Activated CD8-positive, alpha-beta T cell treated with anti-CD3 and anti-CD28 coated beads for 36 hours (primary cell): ENCODE results near the gene SFXN5. TPM values are rescaled to one million over a fixed set of nuclear protein-coding genes. Genes with fewer than 3 reads are reported as not detected.
A peak's percentile ranks its signal among the peaks of the same experiment; 100 is the strongest.

Source experiments
- ATAC-seq: fragments of 200-7000 bp; cut with Tn5 transposase; one replicate; pipeline ENCODE4 v1.10.0; 2021; ENCODE audit warnings: mild to moderate bottlenecking, moderate library complexity
- CTCF ChIA-PET: fragments of 350-600 bp; sonication (Branson Sonifier 250); formaldehyde crosslinking; loops from one replicate; lab custom pipeline; 2021; ENCODE audit warnings: antibody characterized with exemption; lab: Charles Lee
- POLR2A ChIA-PET: fragments of 350-600 bp; sonication (Branson Sonifier 250); formaldehyde crosslinking; loops from one replicate; lab custom pipeline; 2021; ENCODE audit warnings: antibody characterized with exemption; lab: Charles Lee
- DNase-seq: peaks from one replicate; pipeline ENCODE4 v3.0.0-alpha.2; 2020
- H3K27ac Mint-ChIP-seq: one replicate; pipeline ENCODE4 v1.8.0; 2021; ENCODE audit warnings: mild to moderate bottlenecking, mixed read lengths
- H3K27me3 Mint-ChIP-seq: one replicate; pipeline ENCODE4 v1.8.0; 2021; ENCODE audit warnings: mixed read lengths
- H3K36me3 Mint-ChIP-seq: one replicate; pipeline ENCODE4 v1.8.0; 2021; ENCODE audit warnings: low read depth, mixed read lengths
- H3K4me1 Mint-ChIP-seq: one replicate; pipeline ENCODE4 v1.8.0; 2021; ENCODE audit warnings: low read depth, mixed read lengths
- H3K4me3 Mint-ChIP-seq: one replicate; pipeline ENCODE4 v1.8.0; 2021; ENCODE audit warnings: mild to moderate bottlenecking, moderate library complexity, mixed read lengths
- H3K9me3 Mint-ChIP-seq: one replicate; pipeline ENCODE4 v1.8.0; 2021; ENCODE audit warnings: mixed read lengths
- CTCF ChIP-seq: fragments of 200-600 bp; IDR thresholded peaks from one replicate; pipeline ENCODE4 v1.8.0; 2022; ENCODE audit warnings: antibody characterized with exemption, mild to moderate bottlenecking
- intact Hi-C: fragments of 100-400 bp; cut with micrococcal nuclease; formaldehyde crosslinking; loops from one replicate; pipeline ENCODE4 v1.10.0; 2022
- total RNA-seq, 2 experiments: library from RNA; stranded (reverse); gene quantifications; one replicate each; pipeline ENCODE4 v1.2.3, GENCODE V29; 2021

The SFXN5 gene
- total RNA-seq, 2 experiments from 2014 or later, result 7.4 to 9.6 TPM

GRCh38 chr2:73043929-73044832 lies 27.3 kb downstream of the SFXN5 start:
- H3K4me3 Mint-ChIP-seq, result no peak overlapping the region
- peak; percentile 34 for DNase-seq
- no peaks in the 10 kb centered on the region for H3K27me3 Mint-ChIP-seq
- ChIA-PET POLR2A (interaction anchor here (0.7 to 1.4 kb wide), 2 partner anchors 9 to 14 kb away, joined by 3 read pairs; no protein-coding TSS in a partner anchor), CTCF (interaction anchor here (1.3 kb wide), 1 partner anchor 119 kb away, joined by 4 read pairs; no protein-coding TSS in a partner anchor)
- ATAC-seq, result peak; percentile 34
- no peaks in the 10 kb centered on the region for H3K9me3 Mint-ChIP-seq
- intact Hi-C loops, result no loop called here
- H3K27ac Mint-ChIP-seq, result no peak overlapping the region
- peaks cover 2% of the 10 kb centered on the region for H3K36me3 Mint-ChIP-seq
- peaks cover 7% of the 10 kb centered on the region for H3K4me1 Mint-ChIP-seq
- no peak for TF ChIP-seq CTCF

DNA sequence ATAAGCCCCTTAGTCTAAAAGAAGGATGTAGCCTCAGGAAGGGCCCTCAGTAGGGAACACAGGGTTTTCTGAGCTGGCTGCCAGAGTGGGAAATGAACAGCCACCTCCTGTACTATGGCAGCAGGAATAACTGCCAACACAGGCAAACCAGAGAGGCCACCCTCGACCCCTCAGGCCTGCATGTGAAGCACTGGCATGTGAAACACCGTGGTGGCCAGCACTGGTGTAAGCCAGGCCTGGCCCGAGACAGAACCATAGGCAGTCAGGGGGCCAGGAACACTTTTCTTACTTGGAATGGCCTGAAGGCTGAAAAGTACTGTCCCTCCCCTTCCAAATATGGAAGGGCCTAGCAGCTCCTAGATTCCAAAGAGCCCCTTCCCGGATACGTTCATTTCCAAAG lies 28.2 kb downstream of the SFXN5 start:
- H3K36me3 Mint-ChIP-seq, result peaks cover 2% of the 10 kb centered on the region
- intact Hi-C loops, result no loop called here
- CTCF ChIA-PET, result interaction anchor here (1.4 kb wide), 1 partner anchor 12 kb away, joined by 3 read pairs; no protein-coding TSS in a partner anchor

DNA sequence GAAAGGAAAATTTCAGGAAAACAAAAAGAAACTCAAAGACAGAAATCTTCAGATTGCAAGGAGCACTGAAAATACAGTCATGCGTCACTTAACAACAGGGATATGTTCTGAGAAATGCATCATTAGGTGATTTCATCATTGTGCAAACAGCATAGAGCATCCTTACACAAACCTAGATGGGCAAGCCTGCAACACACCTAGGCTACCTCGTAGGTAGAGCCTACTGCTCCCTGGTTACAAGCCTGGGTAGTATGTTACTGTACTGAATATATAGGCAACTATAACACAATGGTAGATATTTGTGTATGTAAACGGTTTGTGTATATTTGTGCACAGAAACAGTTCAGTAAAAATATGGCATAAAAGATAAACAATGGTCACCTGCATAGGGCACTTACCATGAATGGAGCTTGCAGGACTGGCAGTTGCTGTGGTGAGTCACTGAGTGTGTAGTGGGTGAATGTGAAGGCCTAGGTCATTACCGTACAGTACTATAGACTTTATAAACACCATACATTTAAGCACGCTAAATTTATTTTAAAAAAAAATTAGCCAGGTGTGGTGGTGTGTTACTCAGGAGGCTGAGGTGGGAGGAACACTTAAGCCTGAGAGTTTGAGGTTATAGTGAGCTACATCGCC lies 33.4 kb downstream of the SFXN5 start:
- no peaks in the 10 kb centered on the region for H3K9me3 Mint-ChIP-seq
- DNase-seq, result no peak
- peaks cover 2% of the 10 kb centered on the region for H3K36me3 Mint-ChIP-seq
- H3K27me3 Mint-ChIP-seq, result no peaks in the 10 kb centered on the region
- intact Hi-C loops, result no loop called here
- H3K27ac Mint-ChIP-seq, result no peak overlapping the region
- no peaks in the 10 kb centered on the region for H3K4me1 Mint-ChIP-seq
- no peak overlapping the region for H3K4me3 Mint-ChIP-seq
- ATAC-seq, result no peak
- ChIA-PET POLR2A (no interaction called here), CTCF (interaction anchor here (0.9 kb wide), 1 partner anchor 47 kb away, joined by 3 read pairs; no protein-coding TSS in a partner anchor)
- no peak for TF ChIP-seq CTCF

More for the DNA sequence above, 28.2 kb downstream of the SFXN5 start:
- no peak for ATAC-seq
- Mint-ChIP-seq H3K4me1 (peaks cover 7% of the 10 kb centered on the region), H3K4me3 (no peak overlapping the region), H3K27me3 (no peaks in the 10 kb centered on the region), H3K27ac (no peak overlapping the region), H3K9me3 (no peaks in the 10 kb centered on the region)
- no peak for DNase-seq
- TF ChIP-seq CTCF, result no peak
- POLR2A ChIA-PET, result no interaction called here

DNA sequence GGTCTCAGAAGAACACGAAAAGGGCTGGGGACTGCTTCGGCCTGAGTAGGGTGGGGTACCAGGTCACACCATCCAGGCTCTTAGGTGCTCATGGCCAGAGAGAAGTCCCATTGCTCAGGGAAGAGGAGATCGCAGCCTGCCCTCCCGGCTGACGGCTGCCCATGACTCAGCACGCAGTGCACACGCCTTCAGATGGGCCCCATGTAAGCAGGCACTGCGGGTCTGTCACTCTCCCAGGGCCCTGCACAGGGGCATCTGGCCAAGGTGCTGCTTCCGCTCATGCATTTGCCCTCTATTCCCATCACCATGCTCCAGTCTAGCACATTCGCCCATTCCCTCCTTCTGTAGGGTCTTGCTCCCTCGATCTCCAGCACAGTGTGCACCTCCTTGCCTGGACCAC lies 34.7 kb downstream of the SFXN5 start:
- no peak for TF ChIP-seq CTCF
- ChIA-PET POLR2A (no interaction called here), CTCF (no interaction called here)

More for the DNA sequence above, 34.7 kb downstream of the SFXN5 start:
- no peak for ATAC-seq
- Mint-ChIP-seq H3K27ac (no peak overlapping the region), H3K4me1 (no peaks in the 10 kb centered on the region), H3K36me3 (peaks cover 2% of the 10 kb centered on the region), H3K9me3 (no peaks in the 10 kb centered on the region), H3K4me3 (no peak overlapping the region), H3K27me3 (no peaks in the 10 kb centered on the region)
- DNase-seq, result no peak
- intact Hi-C loops, result no loop called here
